WTC11 (cell line): ENCODE measurements around the gene SPEN.
A peak's percentile ranks its signal among the peaks of the same experiment; 100 is the strongest.

Experiments used
- ATF3 ChIP-seq: sonication (generic); formaldehyde crosslinking; conservative IDR thresholded peaks from 2 replicates; pipeline ENCODE4 v1.8.1; 2022; ENCODE audit warnings: mild to moderate bottlenecking, missing genetic modification reagents
- MAX ChIP-seq: sonication (generic); formaldehyde crosslinking; IDR thresholded peaks from 2 replicates; pipeline ENCODE4 v1.8.0; 2022; ENCODE audit warnings: mild to moderate bottlenecking, missing genetic modification reagents
- RELA ChIP-seq: sonication (generic); formaldehyde crosslinking; IDR thresholded peaks from 2 replicates; pipeline ENCODE4 v1.8.1; 2022; ENCODE audit warnings: missing genetic modification reagents, mild to moderate bottlenecking, borderline replicate concordance
- TEAD4 ChIP-seq: sonication (generic); formaldehyde crosslinking; IDR thresholded peaks from 2 replicates; pipeline ENCODE4 v1.8.0; 2022; ENCODE audit warnings: mild to moderate bottlenecking, missing genetic modification reagents
- TP53 ChIP-seq: sonication (generic); formaldehyde crosslinking; IDR thresholded peaks from 2 replicates; pipeline ENCODE4 v1.8.1; 2023; ENCODE audit warnings: mild to moderate bottlenecking, missing genetic modification reagents
- TF ChIP-seq, protein P1 (sequence below): fragments of 200-600 bp; IDR thresholded peaks from 2 replicates; pipeline ENCODE4 v1.8.0; 2022; ENCODE audit warnings: antibody characterized with exemption
- TF ChIP-seq, protein P2 (sequence below): sonication (generic); formaldehyde crosslinking; IDR thresholded peaks from 2 replicates; pipeline ENCODE4 v1.8.1; 2023; ENCODE audit warnings: mild to moderate bottlenecking, missing genetic modification reagents

- TF ChIP-seq MAX (CRISPR knock-in tag) = no peak
- no peak for TF ChIP-seq ATF3 (CRISPR knock-in tag)
- TF ChIP-seq TEAD4 (CRISPR knock-in tag) = no peak
- TF ChIP-seq RELA (CRISPR knock-in tag) = no peak
- TF ChIP-seq, protein P1, sequence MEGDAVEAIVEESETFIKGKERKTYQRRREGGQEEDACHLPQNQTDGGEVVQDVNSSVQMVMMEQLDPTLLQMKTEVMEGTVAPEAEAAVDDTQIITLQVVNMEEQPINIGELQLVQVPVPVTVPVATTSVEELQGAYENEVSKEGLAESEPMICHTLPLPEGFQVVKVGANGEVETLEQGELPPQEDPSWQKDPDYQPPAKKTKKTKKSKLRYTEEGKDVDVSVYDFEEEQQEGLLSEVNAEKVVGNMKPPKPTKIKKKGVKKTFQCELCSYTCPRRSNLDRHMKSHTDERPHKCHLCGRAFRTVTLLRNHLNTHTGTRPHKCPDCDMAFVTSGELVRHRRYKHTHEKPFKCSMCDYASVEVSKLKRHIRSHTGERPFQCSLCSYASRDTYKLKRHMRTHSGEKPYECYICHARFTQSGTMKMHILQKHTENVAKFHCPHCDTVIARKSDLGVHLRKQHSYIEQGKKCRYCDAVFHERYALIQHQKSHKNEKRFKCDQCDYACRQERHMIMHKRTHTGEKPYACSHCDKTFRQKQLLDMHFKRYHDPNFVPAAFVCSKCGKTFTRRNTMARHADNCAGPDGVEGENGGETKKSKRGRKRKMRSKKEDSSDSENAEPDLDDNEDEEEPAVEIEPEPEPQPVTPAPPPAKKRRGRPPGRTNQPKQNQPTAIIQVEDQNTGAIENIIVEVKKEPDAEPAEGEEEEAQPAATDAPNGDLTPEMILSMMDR = peak; percentile 63
- TF ChIP-seq TP53 (CRISPR knock-in tag) = no peak
- TF ChIP-seq, protein P2, sequence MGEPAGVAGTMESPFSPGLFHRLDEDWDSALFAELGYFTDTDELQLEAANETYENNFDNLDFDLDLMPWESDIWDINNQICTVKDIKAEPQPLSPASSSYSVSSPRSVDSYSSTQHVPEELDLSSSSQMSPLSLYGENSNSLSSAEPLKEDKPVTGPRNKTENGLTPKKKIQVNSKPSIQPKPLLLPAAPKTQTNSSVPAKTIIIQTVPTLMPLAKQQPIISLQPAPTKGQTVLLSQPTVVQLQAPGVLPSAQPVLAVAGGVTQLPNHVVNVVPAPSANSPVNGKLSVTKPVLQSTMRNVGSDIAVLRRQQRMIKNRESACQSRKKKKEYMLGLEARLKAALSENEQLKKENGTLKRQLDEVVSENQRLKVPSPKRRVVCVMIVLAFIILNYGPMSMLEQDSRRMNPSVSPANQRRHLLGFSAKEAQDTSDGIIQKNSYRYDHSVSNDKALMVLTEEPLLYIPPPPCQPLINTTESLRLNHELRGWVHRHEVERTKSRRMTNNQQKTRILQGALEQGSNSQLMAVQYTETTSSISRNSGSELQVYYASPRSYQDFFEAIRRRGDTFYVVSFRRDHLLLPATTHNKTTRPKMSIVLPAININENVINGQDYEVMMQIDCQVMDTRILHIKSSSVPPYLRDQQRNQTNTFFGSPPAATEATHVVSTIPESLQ (CRISPR knock-in tag) = no peak
Measured at GRCh38 chr1:15957221-15958095, 110.0 kb downstream of the SPEN start.
